Measurements from ENCODE around the gene NKPD1.
A peak's percentile ranks its signal among the peaks of the same experiment; 100 is the strongest.

The NKPD1 gene

DNA sequence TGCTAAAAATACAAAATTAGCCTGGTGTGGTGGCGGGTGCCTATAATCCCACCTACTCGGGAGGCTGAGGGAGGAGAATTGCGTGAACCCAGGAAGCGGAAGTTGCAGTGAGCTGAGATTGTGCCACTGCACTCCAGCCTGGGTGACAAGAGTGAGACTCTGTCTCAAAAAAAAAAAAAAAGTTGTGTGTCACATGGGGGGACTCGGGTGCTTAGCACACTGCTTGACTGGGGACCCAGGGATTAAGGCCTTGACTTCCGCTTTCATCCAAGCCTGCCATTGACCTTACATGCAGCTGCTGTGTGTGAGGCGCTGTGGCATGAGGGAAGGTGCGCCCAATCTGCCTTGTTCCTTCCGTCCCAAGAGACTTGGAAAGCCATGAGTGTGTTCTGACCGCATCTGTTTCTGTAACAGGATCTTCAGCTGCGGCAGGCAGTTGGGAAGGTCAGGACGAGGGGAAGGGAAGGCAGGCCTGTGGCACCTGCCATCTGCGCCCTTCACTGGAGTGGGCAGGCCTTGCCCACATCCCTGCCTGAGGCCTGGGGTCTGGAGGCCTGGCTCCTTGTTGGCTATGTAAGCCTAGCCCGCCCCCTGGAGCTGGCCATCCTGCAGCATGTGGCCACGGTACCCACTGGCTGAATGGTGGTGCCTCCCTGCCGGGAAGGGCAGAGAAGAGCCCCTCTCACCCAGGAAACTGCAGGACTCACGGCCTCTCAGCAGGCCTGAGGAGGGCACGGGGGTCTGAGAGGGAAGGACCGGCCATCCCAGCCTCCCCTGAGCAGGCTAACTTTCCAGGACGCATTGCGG is 44.8 kb downstream of the NKPD1 start:
- no peak overlapping the region for H3K4me3 ChIP-seq (replicated peaks; ENCODE audit: low read depth, low read length)
- DNase-seq (ENCODE audit: extremely low read depth, insufficient read length), result no peak
- H3K36me3 ChIP-seq (ENCODE audit: control insufficient read depth, insufficient read depth, low read length), result no peaks in the 10 kb centered on the region; the same call in 1 of the 2 replicates
- TF ChIP-seq, protein P1, sequence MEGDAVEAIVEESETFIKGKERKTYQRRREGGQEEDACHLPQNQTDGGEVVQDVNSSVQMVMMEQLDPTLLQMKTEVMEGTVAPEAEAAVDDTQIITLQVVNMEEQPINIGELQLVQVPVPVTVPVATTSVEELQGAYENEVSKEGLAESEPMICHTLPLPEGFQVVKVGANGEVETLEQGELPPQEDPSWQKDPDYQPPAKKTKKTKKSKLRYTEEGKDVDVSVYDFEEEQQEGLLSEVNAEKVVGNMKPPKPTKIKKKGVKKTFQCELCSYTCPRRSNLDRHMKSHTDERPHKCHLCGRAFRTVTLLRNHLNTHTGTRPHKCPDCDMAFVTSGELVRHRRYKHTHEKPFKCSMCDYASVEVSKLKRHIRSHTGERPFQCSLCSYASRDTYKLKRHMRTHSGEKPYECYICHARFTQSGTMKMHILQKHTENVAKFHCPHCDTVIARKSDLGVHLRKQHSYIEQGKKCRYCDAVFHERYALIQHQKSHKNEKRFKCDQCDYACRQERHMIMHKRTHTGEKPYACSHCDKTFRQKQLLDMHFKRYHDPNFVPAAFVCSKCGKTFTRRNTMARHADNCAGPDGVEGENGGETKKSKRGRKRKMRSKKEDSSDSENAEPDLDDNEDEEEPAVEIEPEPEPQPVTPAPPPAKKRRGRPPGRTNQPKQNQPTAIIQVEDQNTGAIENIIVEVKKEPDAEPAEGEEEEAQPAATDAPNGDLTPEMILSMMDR (IDR thresholded peaks at IDR 0.05; ENCODE audit: insufficient read depth, low read length, poor library complexity, severe bottlenecking), result no peak
- no peaks in the 10 kb centered on the region for H3K27me3 ChIP-seq (replicated peaks; ENCODE audit: control insufficient read depth, insufficient read depth, low read length)

DNA sequence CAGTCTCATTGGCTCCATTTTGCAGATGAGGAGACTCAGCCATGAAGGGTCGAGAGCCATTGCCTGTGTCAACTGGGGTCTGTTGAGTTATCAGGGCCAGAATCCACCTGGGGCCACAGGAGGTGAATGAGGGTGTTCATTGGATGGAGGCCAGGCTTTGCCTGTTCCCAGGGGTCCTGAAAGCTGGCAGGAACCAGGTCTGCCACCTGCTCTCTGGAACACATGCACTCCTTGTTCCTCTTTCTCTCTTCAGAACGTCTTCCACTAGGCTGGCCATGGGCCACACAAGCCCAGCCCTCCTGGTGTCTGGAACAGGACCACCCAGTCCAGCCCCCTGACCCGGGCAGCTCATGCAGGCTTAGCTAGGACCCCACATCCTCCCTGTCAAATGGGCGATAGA is 46.7 kb downstream of the NKPD1 start:
- Histone ChIP-seq H3K27me3 (replicated peaks; ENCODE audit: control insufficient read depth, insufficient read depth, low read length) (no peaks in the 10 kb centered on the region), H3K4me3 (replicated peaks; ENCODE audit: low read depth, low read length) (no peak overlapping the region), H3K36me3 (ENCODE audit: control insufficient read depth, insufficient read depth, low read length) (peaks cover 1% of the 10 kb centered on the region)
- no peak for DNase-seq (ENCODE audit: extremely low read depth, insufficient read length)
- TF ChIP-seq, protein P1 (IDR thresholded peaks at IDR 0.05; ENCODE audit: insufficient read depth, low read length, poor library complexity, severe bottlenecking), result no peak

DNA sequence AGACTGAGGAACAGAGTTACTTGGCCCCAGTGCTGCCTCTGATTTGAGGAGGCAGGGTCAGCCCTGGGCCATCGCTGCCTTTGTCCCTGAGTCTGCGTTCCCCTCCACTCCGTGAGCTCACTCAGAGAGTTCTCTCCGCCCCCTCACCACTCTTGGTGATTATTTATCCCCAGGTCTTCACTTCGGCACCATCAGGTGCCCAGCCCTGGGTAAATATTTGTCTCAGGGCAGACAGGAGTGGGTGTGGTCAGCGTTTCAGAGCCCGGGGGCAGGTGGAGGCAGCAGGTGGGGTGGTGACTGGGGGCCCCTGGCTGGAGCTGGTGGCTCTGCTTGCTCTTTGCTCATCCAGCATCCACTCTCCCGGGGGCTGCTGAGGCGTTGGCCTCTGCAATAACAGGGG is 47.2 kb downstream of the NKPD1 start:
- Histone ChIP-seq H3K4me3 (replicated peaks; ENCODE audit: low read depth, low read length) (no peak overlapping the region), H3K27me3 (replicated peaks; ENCODE audit: control insufficient read depth, insufficient read depth, low read length) (no peaks in the 10 kb centered on the region), H3K36me3 (ENCODE audit: control insufficient read depth, insufficient read depth, low read length) (peaks cover 1% of the 10 kb centered on the region)
- TF ChIP-seq, protein P1 (IDR thresholded peaks at IDR 0.05; ENCODE audit: insufficient read depth, low read length, poor library complexity, severe bottlenecking), result no peak
- no peak for DNase-seq (ENCODE audit: extremely low read depth, insufficient read length)

DNA sequence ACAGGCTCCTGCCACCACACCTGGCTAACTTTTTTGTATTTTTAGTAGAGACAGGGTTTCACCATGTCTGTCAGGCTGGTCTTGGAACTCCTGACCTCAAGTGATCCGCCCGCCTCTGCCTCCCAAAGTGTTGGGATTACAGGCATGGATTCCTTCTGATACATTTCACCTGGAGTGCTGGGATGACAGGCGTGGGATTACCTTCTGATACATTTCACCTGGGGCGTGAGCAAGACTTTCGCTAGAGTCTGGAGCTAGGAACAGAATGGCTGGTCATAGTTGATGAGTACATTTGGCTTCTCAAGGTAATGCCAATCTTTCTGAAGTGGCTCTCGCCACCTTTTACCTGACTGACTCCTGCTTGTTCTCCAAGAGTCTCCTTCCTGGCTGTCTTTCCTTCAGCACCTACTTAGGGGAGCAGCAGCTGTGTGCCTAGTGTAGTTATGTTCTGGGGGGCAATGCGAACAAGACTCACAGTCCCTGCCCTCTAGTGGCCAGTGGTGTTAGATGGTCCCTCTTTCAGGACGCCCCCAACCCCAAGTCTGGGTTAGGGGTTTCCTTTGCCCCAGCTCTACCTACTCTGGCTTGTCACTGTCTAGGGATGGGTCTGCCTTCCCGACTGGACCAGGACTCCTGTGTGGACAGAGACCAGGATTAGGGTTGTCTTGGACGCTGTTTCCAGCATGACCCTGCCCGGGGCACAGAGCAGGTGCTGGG is 48.5 kb downstream of the NKPD1 start:
- TF ChIP-seq, protein P1 (IDR thresholded peaks at IDR 0.05; ENCODE audit: insufficient read depth, low read length, poor library complexity, severe bottlenecking), result peak; percentile 27
- Histone ChIP-seq H3K4me3 (replicated peaks; ENCODE audit: low read depth, low read length) (no peak overlapping the region), H3K36me3 (ENCODE audit: control insufficient read depth, insufficient read depth, low read length) (peaks cover 1% of the 10 kb centered on the region), H3K27me3 (replicated peaks; ENCODE audit: control insufficient read depth, insufficient read depth, low read length) (no peaks in the 10 kb centered on the region)
- no peak for DNase-seq (ENCODE audit: extremely low read depth, insufficient read length)

All from GM06990 (cell line).